GM19043 (cell line): ENCODE measurements around the gene RBMXL3.

Experiments used
- ATAC-seq: cut with Tn5 transposase; IDR thresholded peaks from one replicate; pipeline ENCODE4 v1.9.1; 2021; ENCODE audit warnings: low read depth; ENCODE audit not compliant: unreplicated experiment

Gene RBMXL3

DNA sequence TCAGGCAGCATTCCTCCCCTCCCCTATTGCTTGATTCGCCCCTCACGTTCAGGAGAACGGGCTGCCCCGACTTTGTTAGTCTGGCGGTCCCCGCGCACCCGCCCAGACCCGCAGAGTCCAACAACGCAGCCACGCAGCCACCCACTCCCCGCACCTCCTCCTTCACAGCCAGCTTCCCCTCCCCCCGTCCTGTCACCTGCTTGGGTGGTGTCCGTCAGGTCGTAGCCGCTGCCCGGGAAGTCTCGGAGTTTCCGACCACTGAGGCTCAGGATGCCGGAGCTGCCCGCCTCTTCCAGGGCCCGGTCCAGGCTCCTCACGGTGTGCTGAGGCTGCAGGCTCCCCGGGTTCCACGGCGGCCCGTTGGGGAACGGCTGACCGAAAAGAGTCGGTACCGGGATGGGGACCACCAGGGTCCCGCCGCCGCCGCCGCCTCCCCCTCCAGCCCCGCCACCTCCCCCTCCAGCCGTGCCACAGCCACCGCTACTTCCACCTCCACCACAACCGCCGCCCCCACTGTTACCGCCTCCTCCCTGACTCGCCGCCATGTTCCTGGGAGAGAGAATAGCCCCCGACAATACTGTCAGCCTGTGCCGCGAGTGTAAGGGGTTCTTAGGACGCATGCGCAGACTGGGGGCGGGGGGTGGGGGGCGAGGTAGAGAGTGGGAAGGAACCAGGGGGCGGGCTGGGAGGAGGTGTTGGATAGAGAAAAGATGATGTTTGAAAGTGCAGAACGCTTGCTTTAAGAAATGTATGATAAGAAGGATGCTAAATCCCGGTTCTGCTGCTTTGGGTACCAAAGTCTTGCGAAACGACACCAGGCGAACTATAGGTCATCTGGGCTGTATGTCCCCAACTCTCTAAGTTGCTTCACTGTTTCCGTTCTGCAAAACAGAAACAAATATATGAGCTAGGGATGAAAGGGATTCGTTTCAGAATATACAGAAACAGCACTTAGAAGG, 44.6 kb downstream of the RBMXL3 start, which contains the start of gene LRCH2:
Gene LRCH2 (minus strand): TSS at position 600 of the 959 bp plus-strand sequence. CDS start 55 bp downstream, at position 545.
- no peak for ATAC-seq

DNA sequence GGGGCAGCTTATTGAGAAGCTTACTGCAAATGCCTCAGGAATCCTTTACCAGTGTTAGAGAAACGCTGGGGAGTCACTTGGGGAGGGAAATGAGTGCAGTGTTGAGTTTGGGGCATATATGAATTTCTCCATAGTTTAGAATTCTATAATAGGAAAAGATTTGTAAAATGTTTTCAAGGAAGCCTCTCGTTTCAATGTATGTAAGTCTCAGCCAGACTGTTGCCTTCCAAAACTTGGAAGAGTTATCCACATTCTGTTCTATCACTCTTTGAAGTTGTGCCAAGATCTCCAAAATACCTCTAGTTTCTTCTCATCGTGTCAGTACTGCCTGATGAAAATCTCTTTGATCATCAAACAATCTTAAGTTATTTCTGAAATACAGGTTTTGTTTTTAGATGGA, 45.3 kb downstream of the RBMXL3 start:
- no peak for ATAC-seq

DNA sequence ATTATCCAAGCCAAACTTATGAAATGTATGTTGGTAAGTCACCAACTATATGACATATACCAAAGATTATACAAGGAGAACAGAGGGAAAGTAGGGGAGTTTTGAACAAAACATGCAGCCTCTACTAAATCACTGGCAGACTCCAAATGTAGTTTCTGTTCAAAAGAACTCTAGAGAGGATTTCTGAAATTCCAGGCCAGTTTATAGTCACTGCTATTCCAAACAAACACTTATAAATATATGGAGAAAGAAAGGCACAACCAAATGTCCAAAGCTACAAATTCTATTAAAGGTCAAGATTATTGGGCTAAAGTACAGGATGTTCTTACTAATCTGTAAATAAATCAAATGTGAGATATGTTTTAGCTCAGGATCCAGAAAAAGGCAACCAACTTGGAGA, 47.4 kb downstream of the RBMXL3 start:
- ATAC-seq = no peak

DNA sequence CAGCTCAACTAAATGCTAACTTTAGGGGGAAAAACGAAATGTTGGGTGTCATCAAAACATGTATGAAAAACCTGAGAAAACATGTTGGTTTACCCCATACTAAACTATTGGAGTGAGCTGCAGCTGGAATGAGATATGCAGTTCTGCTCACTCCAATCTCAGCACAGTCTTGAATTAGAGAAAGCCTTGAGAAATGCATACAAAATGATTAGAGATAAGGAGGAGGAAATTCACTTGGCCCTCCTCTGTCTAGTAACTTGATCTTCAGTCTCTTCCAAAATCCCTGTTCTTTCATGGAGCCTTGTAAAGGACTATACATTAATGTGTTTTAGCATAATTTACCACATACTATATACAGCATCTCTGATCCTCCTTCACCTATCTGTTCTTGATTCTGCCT, 47.8 kb downstream of the RBMXL3 start:
- no peak for ATAC-seq
